H9 (cell line): Measurements from ENCODE around the gene SRD5A3. TPM values are rescaled to one million over a fixed set of nuclear protein-coding genes. Genes with fewer than 3 reads are reported as not detected.

ENCODE experiments used
- DNase-seq: peaks from one replicate; pipeline ENCODE4 v3.0.0-alpha.2; 2017
- H2AFZ ChIP-seq: one replicate; pipeline ENCODE4 v1.6.1; 2013; ENCODE audit warnings: mild to moderate bottlenecking, low read length, control low read depth, moderate library complexity
- H2AK5ac ChIP-seq: 2 replicates; pipeline ENCODE4 v1.6.1; 2013; ENCODE audit warnings: low read length, control low read depth, mixed read lengths; ENCODE audit not compliant: insufficient read length
- H2BK120ac ChIP-seq: one replicate; pipeline ENCODE4 v1.6.1; 2013; ENCODE audit warnings: low read depth, mild to moderate bottlenecking, low read length, control low read depth, inconsistent platforms; ENCODE audit not compliant: poor library complexity, severe bottlenecking
- H2BK12ac ChIP-seq: 2 replicates; pipeline ENCODE4 v1.6.1; 2013; ENCODE audit warnings: low read length, control low read depth, mixed read lengths, low read depth; ENCODE audit not compliant: insufficient read length
- H2BK15ac ChIP-seq: 2 replicates; pipeline ENCODE4 v1.6.1; 2013; ENCODE audit warnings: low read depth, low read length, control low read depth
- H2BK20ac ChIP-seq: one replicate; pipeline ENCODE4 v1.6.1; 2013; ENCODE audit warnings: low read depth, mild to moderate bottlenecking, low read length, control low read depth, inconsistent platforms; ENCODE audit not compliant: poor library complexity, severe bottlenecking
- H2BK5ac ChIP-seq: 2 replicates; pipeline ENCODE4 v1.6.1; 2013; ENCODE audit warnings: low read length, control low read depth, mixed read lengths; ENCODE audit not compliant: insufficient read length
- H3K14ac ChIP-seq: 2 replicates; pipeline ENCODE4 v1.6.1; 2013; ENCODE audit warnings: low read length, control low read depth; ENCODE audit not compliant: insufficient read depth
- H3K18ac ChIP-seq: 2 replicates; pipeline ENCODE4 v1.6.1; 2013; ENCODE audit warnings: low read depth, mild to moderate bottlenecking, mixed read lengths, low read length, control low read depth; ENCODE audit not compliant: insufficient read length
- H3K23ac ChIP-seq: 2 replicates; pipeline ENCODE4 v1.6.1; 2013; ENCODE audit warnings: low read length, control low read depth, mixed read lengths, low read depth; ENCODE audit not compliant: insufficient read length
- H3K23me2 ChIP-seq: 2 replicates; pipeline ENCODE4 v1.6.1; 2013; ENCODE audit warnings: low read depth, mild to moderate bottlenecking, mixed read lengths, low read length, control low read depth; ENCODE audit not compliant: insufficient read length, poor library complexity, severe bottlenecking
- H3K27ac ChIP-seq: 2 replicates; pipeline ENCODE4 v1.5.1; 2013; ENCODE audit warnings: low read length, control low read depth, mixed read lengths, low read depth; ENCODE audit not compliant: insufficient read length
- H3K27me3 ChIP-seq: 2 replicates; pipeline ENCODE4 v1.6.1; 2013; ENCODE audit warnings: low read length, control low read depth, inconsistent platforms; ENCODE audit not compliant: insufficient read depth
- H3K4ac ChIP-seq: 2 replicates; pipeline ENCODE4 v1.6.1; 2013; ENCODE audit warnings: low read depth, mild to moderate bottlenecking, control low read depth, inconsistent platforms, low read length, moderate library complexity
- H3K4me1 ChIP-seq: 2 replicates; pipeline ENCODE4 v1.6.1; 2013; ENCODE audit warnings: low read length, control low read depth, inconsistent platforms; ENCODE audit not compliant: insufficient read depth
- H3K4me2 ChIP-seq: 2 replicates; pipeline ENCODE4 v1.6.1; 2013; ENCODE audit warnings: low read length, control low read depth, mixed read lengths; ENCODE audit not compliant: insufficient read length, insufficient read depth
- H3K56ac ChIP-seq: 2 replicates; pipeline ENCODE4 v1.6.1; 2013; ENCODE audit warnings: low read depth, mild to moderate bottlenecking, mixed read lengths, low read length, control low read depth; ENCODE audit not compliant: insufficient read length
- H3K79me1 ChIP-seq: 2 replicates; pipeline ENCODE4 v1.6.1; 2013; ENCODE audit warnings: low read depth, mild to moderate bottlenecking, moderate library complexity, low read length, control low read depth, inconsistent platforms; ENCODE audit not compliant: insufficient read depth, poor library complexity, severe bottlenecking
- H3K79me2 ChIP-seq: 2 replicates; pipeline ENCODE4 v1.6.1; 2013; ENCODE audit warnings: low read length, control low read depth, inconsistent platforms; ENCODE audit not compliant: insufficient read depth
- H3K9ac ChIP-seq: 2 replicates; pipeline ENCODE4 v1.6.1; 2013; ENCODE audit warnings: low read length, control low read depth, mixed read lengths; ENCODE audit not compliant: insufficient read length; ENCODE audit errors: extremely low read depth
- H3K9me3 ChIP-seq: one replicate; pipeline ENCODE4 v1.6.1; 2013; ENCODE audit warnings: low read depth, low read length, inconsistent platforms; ENCODE audit not compliant: control insufficient read depth
- H3T11ph ChIP-seq: one replicate; pipeline ENCODE4 v1.6.1; 2013; ENCODE audit warnings: mild to moderate bottlenecking, low read length, control low read depth, inconsistent platforms
- H4K20me1 ChIP-seq: one replicate; pipeline ENCODE4 v1.6.1; 2013; ENCODE audit not compliant: control insufficient read depth, insufficient read length, insufficient read depth
- H4K5ac ChIP-seq: 2 replicates; pipeline ENCODE4 v1.6.1; 2013; ENCODE audit warnings: low read depth, mild to moderate bottlenecking, mixed read lengths, low read length, control low read depth; ENCODE audit not compliant: insufficient read length
- H4K8ac ChIP-seq: replicated peaks from 2 replicates; pipeline ENCODE4 v1.6.1; 2013; ENCODE audit warnings: low read length, control low read depth, mixed read lengths, low read depth; ENCODE audit not compliant: insufficient read length
- H4K91ac ChIP-seq: 2 replicates; pipeline ENCODE4 v1.6.1; 2013; ENCODE audit warnings: low read depth, mild to moderate bottlenecking, moderate library complexity, mixed read lengths, low read length, control low read depth; ENCODE audit not compliant: insufficient read length
- H3K27ac Mint-ChIP-seq, 3 experiments: 2 replicates in 2 of 3; 3 replicates in 1 of 3; pipeline ENCODE4 v1.8.0; 2020 to 2021; ENCODE audit warnings: mixed read lengths in 3 of 3, mild to moderate bottlenecking in 1 of 3, moderate library complexity in 1 of 3
- H3K27me3 Mint-ChIP-seq: 2 replicates; pipeline ENCODE4 v1.8.0; 2021; ENCODE audit warnings: low read depth, mild to moderate bottlenecking, moderate library complexity, mixed read lengths
- H3K36me3 Mint-ChIP-seq, 3 experiments: 2 replicates in 2 of 3; 3 replicates in 1 of 3; pipeline ENCODE4 v1.8.0; 2020 to 2021; ENCODE audit warnings: low read depth in 3 of 3, mixed read lengths in 3 of 3; ENCODE audit not compliant: insufficient read depth in 1 of 3
- H3K4me1 Mint-ChIP-seq, 2 experiments: 2 replicates each; pipeline ENCODE4 v1.8.0; 2020; ENCODE audit warnings: mixed read lengths in 2 of 2
- H3K4me3 Mint-ChIP-seq, 2 experiments: 2 replicates in 1 of 2; 3 replicates in 1 of 2; pipeline ENCODE4 v1.8.0; 2020 to 2021; ENCODE audit warnings: mild to moderate bottlenecking in 2 of 2, mixed read lengths in 2 of 2, moderate library complexity in 1 of 2
- H3K9me3 Mint-ChIP-seq, 2 experiments: 2 replicates in 1 of 2; 3 replicates in 1 of 2; pipeline ENCODE4 v1.8.0; 2020; ENCODE audit warnings: mild to moderate bottlenecking in 2 of 2, mixed read lengths in 2 of 2, moderate library complexity in 1 of 2
- CTCF ChIP-seq: fragments of 200-600 bp; sonication (generic); conservative IDR thresholded peaks from 3 replicates; pipeline ENCODE4 v1.8.0; 2021; ENCODE audit warnings: antibody characterized with exemption, mild to moderate bottlenecking
- total RNA-seq: library from RNA; stranded (reverse); gene quantifications from 2 replicates; pipeline ENCODE4 v1.2.1, GENCODE V29; 2021

Gene SRD5A3
- total RNA-seq, 1 experiment from 2014 or later = 35.0 TPM

GRCh38 chr4:55323375-55323774, 22.7 kb upstream of the SRD5A3 start:
- Mint-ChIP-seq H3K4me1 (peaks cover 21 to 34% of the 10 kb centered on the region in 2 experiments), H3K9me3 (no peaks in the 10 kb centered on the region; a peak in 1 of 5 replicates), H3K27me3 (no peaks in the 10 kb centered on the region), H3K36me3 (no peaks in the 10 kb centered on the region), H3K27ac (no peak overlapping the region), H3K4me3 (no peak overlapping the region)
- Histone ChIP-seq H2AK5ac (no peak overlapping the region), H3K27ac (no peak overlapping the region), H2BK5ac (no peak overlapping the region), H4K8ac (no peak overlapping the region), H3K18ac (no peak overlapping the region), H3K4ac (no peak overlapping the region), H4K5ac (no peak overlapping the region), H3K23ac (no peak overlapping the region), H2BK15ac (no peak overlapping the region), H3K9me3 (no peaks in the 10 kb centered on the region), H2BK20ac (no peak overlapping the region), H2AFZ (no peak overlapping the region), H3K56ac (no peak overlapping the region), H3T11ph (no peak overlapping the region), H3K4me2 (no peak overlapping the region), H3K14ac (no peak overlapping the region), H3K4me1 (peaks cover 5% of the 10 kb centered on the region; the same call in 1 of the 2 replicates), H3K79me2 (no peaks in the 10 kb centered on the region), H4K91ac (no peak overlapping the region), H4K20me1 (no peaks in the 10 kb centered on the region), H3K79me1 (no peaks in the 10 kb centered on the region), H2BK120ac (no peak overlapping the region), H2BK12ac (no peak overlapping the region), H3K27me3 (no peaks in the 10 kb centered on the region), H3K9ac (no peak overlapping the region), H3K23me2 (no peaks in the 10 kb centered on the region)
- no peak for DNase-seq
- TF ChIP-seq CTCF = no peak
